ENCODE measurements around the gene COG5. TPM values are rescaled to one million over a fixed set of nuclear protein-coding genes. Genes with fewer than 3 reads are reported as not detected.

Gene COG5
- total RNA-seq, 1 donor from 2014 or later: 52.0 TPM

GRCh38 chr7:107186240-107186639 lies 377.5 kb downstream of the COG5 start:
- no peak overlapping the region for H3K27ac Mint-ChIP-seq
- H3K36me3 Mint-ChIP-seq: peaks cover 48% of the 10 kb centered on the region
- no peak for DNase-seq (ENCODE audit: low spot score in 2 of 2, unreplicated experiment in 2 of 2)
- no peak overlapping the region for H3K4me3 Mint-ChIP-seq
- no peaks in the 10 kb centered on the region for H3K4me1 Mint-ChIP-seq
- no peaks in the 10 kb centered on the region for H3K27me3 Mint-ChIP-seq (ENCODE audit: low read depth)
- TF ChIP-seq CTCF (IDR thresholded peaks at IDR 0.05; ENCODE audit: unreplicated experiment): no peak
- H3K9me3 Mint-ChIP-seq: no peaks in the 10 kb centered on the region

- no peak for DNase-seq (ENCODE audit: low spot score in 2 of 2, unreplicated experiment in 2 of 2)
- no peaks in the 10 kb centered on the region for H3K9me3 Mint-ChIP-seq
- peaks cover 53% of the 10 kb centered on the region for H3K36me3 Mint-ChIP-seq
- H3K4me3 Mint-ChIP-seq: no peak overlapping the region
- H3K27me3 Mint-ChIP-seq (ENCODE audit: low read depth): no peaks in the 10 kb centered on the region
- TF ChIP-seq CTCF (IDR thresholded peaks at IDR 0.05; ENCODE audit: unreplicated experiment): no peak
- H3K4me1 Mint-ChIP-seq: peaks cover 4% of the 10 kb centered on the region
- H3K27ac Mint-ChIP-seq: peak overlapping the region; percentile 8
Observed at GRCh38 chr7:107185716-107186115, 378.0 kb downstream of the COG5 start.

GRCh38 chr7:107181172-107181571 lies 382.5 kb downstream of the COG5 start:
- peaks cover 17% of the 10 kb centered on the region for H3K4me1 Mint-ChIP-seq
- H3K4me3 Mint-ChIP-seq: no peak overlapping the region
- H3K27ac Mint-ChIP-seq: peak overlapping the region; percentile 81
- peaks cover 29% of the 10 kb centered on the region for H3K36me3 Mint-ChIP-seq
- no peaks in the 10 kb centered on the region for H3K27me3 Mint-ChIP-seq (ENCODE audit: low read depth)
- no peaks in the 10 kb centered on the region for H3K9me3 Mint-ChIP-seq
- DNase-seq (ENCODE audit: low spot score in 2 of 2, unreplicated experiment in 2 of 2): no peak
- no peak for TF ChIP-seq CTCF (IDR thresholded peaks at IDR 0.05; ENCODE audit: unreplicated experiment)

GRCh38 chr7:107180378-107180777 lies 383.3 kb downstream of the COG5 start:
- Mint-ChIP-seq H3K36me3 (peaks cover 24% of the 10 kb centered on the region), H3K27me3 (ENCODE audit: low read depth) (no peaks in the 10 kb centered on the region), H3K4me1 (peaks cover 17% of the 10 kb centered on the region), H3K4me3 (no peak overlapping the region), H3K9me3 (no peaks in the 10 kb centered on the region), H3K27ac (peak overlapping the region; percentile 81)
- no peak for DNase-seq (ENCODE audit: low spot score in 2 of 2, unreplicated experiment in 2 of 2)
- TF ChIP-seq CTCF (IDR thresholded peaks at IDR 0.05; ENCODE audit: unreplicated experiment): no peak

GRCh38 chr7:107179326-107180164 lies 384.2 kb downstream of the COG5 start:
- Mint-ChIP-seq H3K9me3 (no peaks in the 10 kb centered on the region), H3K27me3 (ENCODE audit: low read depth) (no peaks in the 10 kb centered on the region), H3K27ac (peak overlapping the region; percentile 81), H3K36me3 (peaks cover 16% of the 10 kb centered on the region), H3K4me1 (peaks cover 19% of the 10 kb centered on the region), H3K4me3 (no peak overlapping the region)
- TF ChIP-seq CTCF (IDR thresholded peaks at IDR 0.05; ENCODE audit: unreplicated experiment): no peak
- no peak for DNase-seq (ENCODE audit: low spot score in 2 of 2, unreplicated experiment in 2 of 2)
